HCT116 (cell line): ENCODE measurements around the gene MYH6.

Experiments
- EZH2 ChIP-seq: fragments of 200-600 bp; sonication (generic); IDR thresholded peaks from 2 replicates; pipeline ENCODE4 v1.6.1; 2017; ENCODE audit warnings: antibody characterized with exemption, mixed run types
- POLR2A ChIP-seq: IDR thresholded peaks from 2 replicates; pipeline ENCODE4 v1.7.0; 2011; ENCODE audit warnings: borderline replicate concordance; ENCODE audit not compliant: insufficient read depth, insufficient read length; ENCODE audit errors: extremely low read depth
- POLR2AphosphoS5 ChIP-seq: IDR thresholded peaks from 2 replicates; pipeline ENCODE4 v1.6.1; 2011; ENCODE audit warnings: mild to moderate bottlenecking, low read depth, low read length, moderate library complexity
- YY1 ChIP-seq: IDR thresholded peaks from 2 replicates; pipeline ENCODE4 v1.6.1; 2011; ENCODE audit warnings: low read length, low read depth, moderate library complexity, mild to moderate bottlenecking; ENCODE audit not compliant: insufficient replicate concordance; ENCODE audit errors: extremely low read depth
- TF ChIP-seq, protein P1 (sequence below): IDR thresholded peaks from 2 replicates; pipeline ENCODE4 v1.6.1; 2012; ENCODE audit warnings: low read depth
- TF ChIP-seq, protein P2 (sequence below): IDR thresholded peaks from 2 replicates; pipeline ENCODE4 v1.6.1; 2012

DNA sequence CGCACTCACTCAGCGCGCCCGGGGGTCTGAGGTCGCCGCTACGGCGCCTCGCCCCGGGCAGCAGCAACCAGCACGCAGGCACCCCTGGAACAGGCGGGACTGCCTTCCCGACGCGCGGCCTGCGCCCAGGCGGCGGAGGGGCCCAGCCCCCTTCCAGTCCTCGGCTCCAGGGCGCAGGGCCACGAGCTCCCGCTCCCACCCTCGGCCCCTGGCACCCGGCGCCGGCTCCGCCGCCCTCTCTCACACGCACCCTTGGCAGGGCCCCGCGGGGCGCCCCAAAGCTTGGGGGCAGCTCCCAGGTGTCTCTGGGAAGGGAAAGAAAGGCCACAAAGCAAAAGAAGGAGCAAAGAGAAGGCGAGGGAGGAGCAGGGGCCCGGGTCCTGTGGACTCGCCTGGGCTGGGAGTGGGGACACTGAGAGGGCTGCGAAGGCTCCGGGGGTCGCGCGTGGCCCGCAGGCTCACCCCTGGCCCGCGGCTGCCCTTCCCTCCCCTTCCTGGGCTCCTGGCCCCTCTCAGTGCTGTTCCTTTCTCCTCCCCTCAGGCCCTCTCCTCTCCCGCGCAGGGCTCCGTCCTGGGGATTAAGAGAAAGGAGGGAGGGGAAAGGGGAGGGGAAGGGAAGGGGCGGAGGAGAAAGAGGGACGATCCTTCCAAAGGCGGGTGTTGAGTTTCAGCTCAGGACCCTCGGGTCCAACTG lies 42.2 kb downstream of the MYH6 start:
- TF ChIP-seq YY1 = no peak
- TF ChIP-seq POLR2A = no peak
- no peak for TF ChIP-seq POLR2AphosphoS5
- TF ChIP-seq, protein P1, sequence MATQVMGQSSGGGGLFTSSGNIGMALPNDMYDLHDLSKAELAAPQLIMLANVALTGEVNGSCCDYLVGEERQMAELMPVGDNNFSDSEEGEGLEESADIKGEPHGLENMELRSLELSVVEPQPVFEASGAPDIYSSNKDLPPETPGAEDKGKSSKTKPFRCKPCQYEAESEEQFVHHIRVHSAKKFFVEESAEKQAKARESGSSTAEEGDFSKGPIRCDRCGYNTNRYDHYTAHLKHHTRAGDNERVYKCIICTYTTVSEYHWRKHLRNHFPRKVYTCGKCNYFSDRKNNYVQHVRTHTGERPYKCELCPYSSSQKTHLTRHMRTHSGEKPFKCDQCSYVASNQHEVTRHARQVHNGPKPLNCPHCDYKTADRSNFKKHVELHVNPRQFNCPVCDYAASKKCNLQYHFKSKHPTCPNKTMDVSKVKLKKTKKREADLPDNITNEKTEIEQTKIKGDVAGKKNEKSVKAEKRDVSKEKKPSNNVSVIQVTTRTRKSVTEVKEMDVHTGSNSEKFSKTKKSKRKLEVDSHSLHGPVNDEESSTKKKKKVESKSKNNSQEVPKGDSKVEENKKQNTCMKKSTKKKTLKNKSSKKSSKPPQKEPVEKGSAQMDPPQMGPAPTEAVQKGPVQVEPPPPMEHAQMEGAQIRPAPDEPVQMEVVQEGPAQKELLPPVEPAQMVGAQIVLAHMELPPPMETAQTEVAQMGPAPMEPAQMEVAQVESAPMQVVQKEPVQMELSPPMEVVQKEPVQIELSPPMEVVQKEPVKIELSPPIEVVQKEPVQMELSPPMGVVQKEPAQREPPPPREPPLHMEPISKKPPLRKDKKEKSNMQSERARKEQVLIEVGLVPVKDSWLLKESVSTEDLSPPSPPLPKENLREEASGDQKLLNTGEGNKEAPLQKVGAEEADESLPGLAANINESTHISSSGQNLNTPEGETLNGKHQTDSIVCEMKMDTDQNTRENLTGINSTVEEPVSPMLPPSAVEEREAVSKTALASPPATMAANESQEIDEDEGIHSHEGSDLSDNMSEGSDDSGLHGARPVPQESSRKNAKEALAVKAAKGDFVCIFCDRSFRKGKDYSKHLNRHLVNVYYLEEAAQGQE = no peak
- TF ChIP-seq EZH2 = no peak
- TF ChIP-seq, protein P2, sequence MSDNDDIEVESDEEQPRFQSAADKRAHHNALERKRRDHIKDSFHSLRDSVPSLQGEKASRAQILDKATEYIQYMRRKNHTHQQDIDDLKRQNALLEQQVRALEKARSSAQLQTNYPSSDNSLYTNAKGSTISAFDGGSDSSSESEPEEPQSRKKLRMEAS = no peak
